ENCODE measurements around the gene CDHR2.

Gene CDHR2

GRCh38 chr5:176540956-176541337 lies 8.2 kb upstream of the CDHR2 start:
- Histone ChIP-seq H3K4me3 (ENCODE audit: low read depth, low read length) (no peak overlapping the region), H3K4me1 (ENCODE audit: control insufficient read depth, insufficient read depth, low read length) (peaks cover 3% of the 10 kb centered on the region; the same call in 1 of the 2 replicates), H3K9me3 (ENCODE audit: control insufficient read depth, insufficient read depth, low read depth, low read length) (no peaks in the 10 kb centered on the region), H3K36me3 (ENCODE audit: control insufficient read depth in 2 of 2, insufficient read depth in 1 of 2, low read length in 2 of 2) (no peaks in the 10 kb centered on the region), H3K27ac (ENCODE audit: extremely low read depth, low read depth, low read length) (no peak overlapping the region)
- no peak for TF ChIP-seq PATZ1 (tag by site-specific recombination; IDR thresholded peaks at IDR 0.05)
- TF ChIP-seq REST (tag by site-specific recombination; IDR thresholded peaks at IDR 0.05): no peak
- TF ChIP-seq ZBTB17 (tag by site-specific recombination; IDR thresholded peaks at IDR 0.05): no peak
- no peak for TF ChIP-seq ZBTB26 (tag by site-specific recombination; optimal IDR thresholded peaks at IDR 0.05)
- TF ChIP-seq ZNF843 (tag by site-specific recombination; IDR thresholded peaks at IDR 0.05): no peak
- ChIA-PET POLR2A (no interaction called here), CTCF (interaction anchor here (0.7 kb wide), 1 partner anchor 39 kb away, joined by 3 read pairs; no protein-coding TSS in a partner anchor)

- Histone ChIP-seq H3K4me1 (ENCODE audit: control insufficient read depth, insufficient read depth, low read length) (peaks cover 3% of the 10 kb centered on the region; the same call in 1 of the 2 replicates), H3K9me3 (ENCODE audit: control insufficient read depth, insufficient read depth, low read depth, low read length) (no peaks in the 10 kb centered on the region), H3K27ac (ENCODE audit: extremely low read depth, low read depth, low read length) (peak overlapping the region; percentile 20; the same call in 1 of the 2 replicates), H3K4me3 (ENCODE audit: low read depth, low read length) (no peak overlapping the region), H3K36me3 (ENCODE audit: control insufficient read depth in 2 of 2, insufficient read depth in 1 of 2, low read length in 2 of 2) (no peaks in the 10 kb centered on the region)
- ChIA-PET POLR2A (no interaction called here), CTCF (interaction anchor here (0.7 kb wide), 1 partner anchor 38 kb away, joined by 3 read pairs; no protein-coding TSS in a partner anchor)
- no peak for TF ChIP-seq ZNF624 (tag by site-specific recombination; IDR thresholded peaks at IDR 0.05)
- TF ChIP-seq ZNF24 (tag by site-specific recombination; IDR thresholded peaks at IDR 0.05): no peak
- TF ChIP-seq PRDM2 (tag by site-specific recombination; IDR thresholded peaks at IDR 0.05; ENCODE audit: borderline replicate concordance): no peak
- 0 out of 2 replicates have a peak, but pooled peaks have one; percentile 26 for TF ChIP-seq KLF17 (tag by site-specific recombination; IDR thresholded peaks at IDR 0.05)
- peak; percentile 34; the same call in 1 of the 2 replicates for TF ChIP-seq SCRT2 (tag by site-specific recombination; IDR thresholded peaks at IDR 0.05)
- peak; percentile 68 for TF ChIP-seq SP3 (tag by site-specific recombination; IDR thresholded peaks at IDR 0.05)
- TF ChIP-seq ZNF501 (tag by site-specific recombination; IDR thresholded peaks at IDR 0.05): no peak
- TF ChIP-seq ZNF169 (tag by site-specific recombination; IDR thresholded peaks at IDR 0.05): no peak
- no peak for TF ChIP-seq TRIM28 (IDR thresholded peaks at IDR 0.05; ENCODE audit: borderline replicate concordance, low read length)
- TF ChIP-seq GLI2 (tag by site-specific recombination; IDR thresholded peaks at IDR 0.05; ENCODE audit: borderline replicate concordance, low read depth): no peak
- TF ChIP-seq ZNF544 (tag by site-specific recombination; IDR thresholded peaks at IDR 0.05): no peak
- peak; percentile 65; the same call in 1 of the 2 replicates for TF ChIP-seq KLF7 (tag by site-specific recombination; IDR thresholded peaks at IDR 0.05; ENCODE audit: borderline replicate concordance)
- no peak for TF ChIP-seq ZBTB6 (tag by site-specific recombination; IDR thresholded peaks at IDR 0.05)
Measured at GRCh38 chr5:176541338-176542134, 7.6 kb upstream of the CDHR2 start.
